Type B pancreatic cell (in vitro differentiated cells): ENCODE measurements around the gene PLPP4. TPM values are rescaled to one million over a fixed set of nuclear protein-coding genes. Genes with fewer than 3 reads are reported as not detected.

Source experiments
- DNase-seq: peaks from one replicate; pipeline ENCODE4 v3.0.0; 2021; ENCODE audit warnings: mixed read lengths; ENCODE audit not compliant: unreplicated experiment; ENCODE audit errors: extremely low spot score
- H3K27ac Mint-ChIP-seq: 2 replicates; pipeline ENCODE4 v1.8.0; 2021; ENCODE audit warnings: mild to moderate bottlenecking, mixed read lengths
- H3K27me3 Mint-ChIP-seq: 2 replicates; pipeline ENCODE4 v1.8.0; 2021; ENCODE audit warnings: mixed read lengths
- H3K36me3 Mint-ChIP-seq: 2 replicates; pipeline ENCODE4 v1.8.0; 2021; ENCODE audit warnings: mixed read lengths
- H3K4me1 Mint-ChIP-seq: one replicate; pipeline ENCODE4 v1.8.0; 2021; ENCODE audit warnings: mixed read lengths; ENCODE audit not compliant: unreplicated experiment
- H3K4me3 Mint-ChIP-seq: 2 replicates; pipeline ENCODE4 v1.8.0; 2021; ENCODE audit warnings: mild to moderate bottlenecking, mixed read lengths
- H3K9me3 Mint-ChIP-seq: 2 replicates; pipeline ENCODE4 v1.8.0; 2021; ENCODE audit warnings: mixed read lengths
- CTCF ChIP-seq: fragments of 200-600 bp; sonication (generic); conservative IDR thresholded peaks from 2 replicates; pipeline ENCODE4 v1.5.0; 2021; ENCODE audit warnings: antibody characterized with exemption, mild to moderate bottlenecking
- total RNA-seq: library from RNA; stranded (reverse); gene quantifications from 2 replicates; pipeline ENCODE4 v1.2.1, GENCODE V29; 2021; ENCODE audit warnings: low replicate concordance

PLPP4 gene
- total RNA-seq, 1 donor from 2014 or later = 4.4 TPM

DNA sequence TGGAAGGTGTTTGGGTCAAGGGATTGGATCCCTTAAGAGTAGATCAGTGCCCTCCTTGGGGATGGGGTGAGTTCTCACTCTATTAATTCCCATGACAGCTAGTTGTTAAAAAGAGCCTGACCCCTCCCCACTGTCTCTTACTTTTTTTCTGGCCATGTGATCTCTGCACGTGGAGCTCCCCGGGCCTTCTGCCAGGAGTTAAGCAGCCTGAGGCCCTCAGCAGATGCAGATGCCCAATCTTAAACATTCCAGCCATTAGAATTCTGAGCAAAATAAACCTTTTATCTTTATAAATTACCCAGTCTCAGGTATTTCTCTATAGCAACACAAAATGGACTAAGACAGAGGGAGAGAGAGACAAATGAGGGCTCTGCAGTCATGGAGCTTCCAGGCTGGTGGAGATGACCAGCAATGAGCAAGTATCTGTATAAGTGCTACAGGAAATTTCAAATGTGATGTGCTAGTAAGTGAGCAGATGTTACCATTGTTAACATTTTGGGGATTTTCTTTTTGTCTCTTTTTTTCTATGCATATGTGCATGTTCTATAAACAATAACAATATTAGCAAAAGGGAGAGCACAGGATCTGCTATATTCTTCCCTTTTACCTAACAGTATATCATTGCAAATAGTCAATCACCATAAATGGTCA is 26.7 kb downstream of the PLPP4 start:
- H3K4me3 Mint-ChIP-seq = no peak overlapping the region
- no peak overlapping the region for H3K27ac Mint-ChIP-seq
- no peak for DNase-seq
- peaks cover 8% of the 10 kb centered on the region for H3K9me3 Mint-ChIP-seq
- no peaks in the 10 kb centered on the region for H3K4me1 Mint-ChIP-seq
- TF ChIP-seq CTCF = no peak
- H3K36me3 Mint-ChIP-seq = no peaks in the 10 kb centered on the region
- H3K27me3 Mint-ChIP-seq = peaks cover 15% of the 10 kb centered on the region

DNA sequence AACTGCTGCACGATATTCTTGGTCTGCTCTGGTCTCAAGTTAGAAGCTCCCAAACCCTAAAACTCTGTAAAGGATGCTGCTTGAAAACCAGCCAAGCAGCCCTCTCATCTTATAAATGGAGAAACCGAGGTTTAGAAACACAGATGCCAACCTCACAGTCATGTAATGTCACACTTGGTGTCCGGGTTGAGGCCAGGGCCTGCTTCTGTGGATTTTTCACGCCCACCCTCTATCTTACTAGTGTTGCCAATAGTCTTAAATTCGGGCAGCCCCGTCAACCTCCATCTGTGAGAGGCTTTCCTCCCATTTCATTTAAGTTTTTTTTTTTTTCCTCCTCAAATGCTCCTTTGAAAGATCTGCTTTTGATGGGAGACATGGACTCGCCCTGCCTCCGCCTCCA is 28.9 kb downstream of the PLPP4 start:
- Mint-ChIP-seq H3K27ac (no peak overlapping the region), H3K4me3 (no peak overlapping the region), H3K36me3 (no peaks in the 10 kb centered on the region), H3K4me1 (no peaks in the 10 kb centered on the region), H3K27me3 (peaks cover 23% of the 10 kb centered on the region), H3K9me3 (peaks cover 8% of the 10 kb centered on the region)
- DNase-seq = no peak
- TF ChIP-seq CTCF = no peak

GRCh38 chr10:120486671-120487205 is 29.7 kb downstream of the PLPP4 start:
- Mint-ChIP-seq H3K27me3 (peaks cover 23% of the 10 kb centered on the region), H3K4me3 (no peak overlapping the region), H3K9me3 (peaks cover 7% of the 10 kb centered on the region), H3K27ac (no peak overlapping the region), H3K36me3 (no peaks in the 10 kb centered on the region), H3K4me1 (no peaks in the 10 kb centered on the region)
- no peak for DNase-seq
- no peak for TF ChIP-seq CTCF

GRCh38 chr10:120490288-120490687 is 33.3 kb downstream of the PLPP4 start:
- no peaks in the 10 kb centered on the region for H3K36me3 Mint-ChIP-seq
- H3K27me3 Mint-ChIP-seq = peaks cover 26% of the 10 kb centered on the region
- no peak overlapping the region for H3K27ac Mint-ChIP-seq
- H3K4me1 Mint-ChIP-seq = no peaks in the 10 kb centered on the region
- no peaks in the 10 kb centered on the region for H3K9me3 Mint-ChIP-seq
- no peak for TF ChIP-seq CTCF
- no peak overlapping the region for H3K4me3 Mint-ChIP-seq
- DNase-seq = no peak

DNA sequence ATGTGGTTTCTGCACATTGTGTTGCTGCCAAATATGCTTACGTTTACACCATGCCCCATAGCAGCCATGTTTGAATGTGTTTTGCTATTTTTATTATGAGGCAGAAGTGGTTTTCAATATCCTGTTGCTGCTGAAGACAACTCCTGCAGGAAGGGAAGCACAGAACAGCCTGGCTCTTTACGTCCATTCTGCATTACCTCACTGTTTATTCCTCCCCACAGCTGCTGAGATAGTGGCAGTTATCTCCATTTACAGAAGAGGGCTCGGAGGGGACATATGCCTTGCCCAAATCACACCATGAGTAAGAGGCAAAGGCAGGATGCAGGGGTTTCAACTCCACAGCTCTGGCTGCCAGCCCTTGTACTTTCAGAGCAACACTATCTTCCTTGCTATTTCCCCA is 35.3 kb downstream of the PLPP4 start:
- no peak overlapping the region for H3K4me3 Mint-ChIP-seq
- no peak for DNase-seq
- no peak overlapping the region for H3K27ac Mint-ChIP-seq
- H3K36me3 Mint-ChIP-seq = no peaks in the 10 kb centered on the region
- H3K9me3 Mint-ChIP-seq = no peaks in the 10 kb centered on the region
- TF ChIP-seq CTCF = no peak
- no peaks in the 10 kb centered on the region for H3K4me1 Mint-ChIP-seq
- peaks cover 25% of the 10 kb centered on the region for H3K27me3 Mint-ChIP-seq
